ENCODE measurements around the gene C2CD5. TPM values are rescaled to one million over a fixed set of nuclear protein-coding genes. Genes with fewer than 3 reads are reported as not detected.
"Not testable (repeated sequence)": the region's sequence is repeated elsewhere in the genome, so short reads cannot be mapped to it uniquely, and the experiment has no call there.

The C2CD5 gene
- total RNA-seq, 1 donor from 2014 or later, result 49.5 TPM

DNA sequence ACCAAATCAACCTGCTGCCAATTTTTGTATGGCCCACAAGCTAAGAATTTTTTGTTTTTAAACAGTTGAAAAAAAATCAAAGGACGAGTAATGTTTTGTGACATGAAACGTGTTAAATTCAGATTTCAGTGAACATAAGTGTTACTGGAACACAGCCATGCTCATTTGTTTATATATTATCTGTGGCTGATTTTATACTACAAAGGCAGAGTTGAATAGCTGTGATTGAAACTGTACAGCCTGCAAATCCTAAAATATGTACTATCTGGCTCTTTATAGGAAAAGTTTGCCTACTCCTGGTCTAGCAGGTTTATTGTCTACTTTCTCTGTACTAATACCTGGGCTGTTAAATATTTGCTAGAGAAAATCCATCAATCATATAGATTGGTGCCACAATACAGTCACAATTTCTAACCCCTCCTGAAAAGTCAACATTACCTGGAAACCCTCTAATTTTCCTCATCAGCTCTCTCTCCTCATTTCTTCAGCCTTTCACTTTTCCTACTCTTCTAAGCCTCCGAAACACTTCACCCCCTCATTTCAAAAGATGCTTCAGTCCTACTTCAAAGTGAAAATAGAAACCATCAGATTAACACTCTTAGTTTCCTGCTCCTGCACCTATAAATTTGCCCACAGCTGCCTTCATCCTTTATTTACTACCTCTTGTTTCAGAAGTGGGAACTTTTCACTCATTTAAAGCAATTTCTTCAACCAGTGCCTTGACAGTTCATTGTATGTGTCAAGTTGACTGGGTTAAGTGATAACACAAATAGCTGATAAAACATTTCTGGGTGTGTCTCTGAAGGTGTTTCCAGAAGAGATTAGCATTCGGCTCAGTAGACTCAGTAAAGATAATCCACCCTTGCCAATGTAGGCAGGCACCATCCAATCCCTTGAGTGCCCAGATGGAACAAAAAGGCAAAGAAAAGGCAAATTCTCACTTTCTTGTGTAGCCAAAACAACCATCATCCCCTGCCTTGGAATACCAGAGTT lies 18.0 kb upstream of the C2CD5 start:
- DNase-seq (ENCODE audit: extremely low spot score, unreplicated experiment), result no peak
- Mint-ChIP-seq H3K4me3 (peak overlapping the region; percentile 15), H3K36me3 (no peaks in the 10 kb centered on the region), H3K27ac (peak overlapping the region; percentile 44), H3K9me3 (peaks cover 3% of the 10 kb centered on the region), H3K27me3 (no peaks in the 10 kb centered on the region), H3K4me1 (ENCODE audit: unreplicated experiment) (no peaks in the 10 kb centered on the region)
- TF ChIP-seq, protein P1, sequence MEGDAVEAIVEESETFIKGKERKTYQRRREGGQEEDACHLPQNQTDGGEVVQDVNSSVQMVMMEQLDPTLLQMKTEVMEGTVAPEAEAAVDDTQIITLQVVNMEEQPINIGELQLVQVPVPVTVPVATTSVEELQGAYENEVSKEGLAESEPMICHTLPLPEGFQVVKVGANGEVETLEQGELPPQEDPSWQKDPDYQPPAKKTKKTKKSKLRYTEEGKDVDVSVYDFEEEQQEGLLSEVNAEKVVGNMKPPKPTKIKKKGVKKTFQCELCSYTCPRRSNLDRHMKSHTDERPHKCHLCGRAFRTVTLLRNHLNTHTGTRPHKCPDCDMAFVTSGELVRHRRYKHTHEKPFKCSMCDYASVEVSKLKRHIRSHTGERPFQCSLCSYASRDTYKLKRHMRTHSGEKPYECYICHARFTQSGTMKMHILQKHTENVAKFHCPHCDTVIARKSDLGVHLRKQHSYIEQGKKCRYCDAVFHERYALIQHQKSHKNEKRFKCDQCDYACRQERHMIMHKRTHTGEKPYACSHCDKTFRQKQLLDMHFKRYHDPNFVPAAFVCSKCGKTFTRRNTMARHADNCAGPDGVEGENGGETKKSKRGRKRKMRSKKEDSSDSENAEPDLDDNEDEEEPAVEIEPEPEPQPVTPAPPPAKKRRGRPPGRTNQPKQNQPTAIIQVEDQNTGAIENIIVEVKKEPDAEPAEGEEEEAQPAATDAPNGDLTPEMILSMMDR (conservative IDR thresholded peaks at IDR 0.05), result no peak

DNA sequence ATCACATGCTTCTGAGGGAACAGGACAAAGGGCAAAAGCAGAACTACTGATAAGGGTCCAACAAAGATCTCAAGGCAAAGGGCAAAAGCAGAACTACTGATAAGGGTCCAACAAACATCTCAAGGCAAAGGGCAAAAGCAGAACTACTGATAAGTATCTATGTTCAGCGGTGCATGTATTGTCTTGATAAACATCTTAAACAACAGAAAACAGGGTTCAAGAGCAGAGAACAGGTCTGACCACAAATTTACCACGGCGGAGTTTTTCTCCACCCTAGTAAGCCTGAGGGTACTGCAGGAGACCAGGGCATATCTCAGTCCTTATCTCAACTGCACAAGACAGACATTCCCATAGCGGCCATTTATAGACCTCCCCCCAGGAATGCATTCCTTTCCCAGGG lies 10.4 kb upstream of the C2CD5 start:
- not testable (repeated sequence) for DNase-seq (ENCODE audit: extremely low spot score, unreplicated experiment); H3K4me1 Mint-ChIP-seq (ENCODE audit: unreplicated experiment); H3K27me3 Mint-ChIP-seq; H3K4me3 Mint-ChIP-seq; H3K36me3 Mint-ChIP-seq
- H3K9me3 Mint-ChIP-seq, result peaks cover 14% of the 10 kb centered on the region
- H3K27ac Mint-ChIP-seq, result peak overlapping the region; percentile 10

DNA sequence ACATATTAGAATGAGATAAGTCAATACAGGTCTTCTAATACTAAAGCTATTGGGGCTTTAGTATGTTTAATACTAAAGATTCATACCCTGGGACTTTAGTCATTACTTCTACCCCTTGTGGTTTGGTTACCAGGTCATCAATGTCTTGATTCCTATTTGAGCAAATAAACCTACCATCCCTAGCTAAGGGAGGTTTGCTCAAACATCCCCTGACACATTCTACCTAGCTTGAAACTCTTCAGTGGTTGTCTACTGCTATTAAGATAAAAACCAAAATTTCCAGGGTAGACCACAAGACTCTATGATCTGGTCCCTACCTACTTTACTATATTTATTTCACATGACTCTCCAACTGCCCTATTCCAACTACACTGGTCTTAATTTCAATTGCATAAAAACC lies 7.3 kb upstream of the C2CD5 start:
- Mint-ChIP-seq H3K9me3 (peaks cover 10% of the 10 kb centered on the region), H3K4me3 (no peak overlapping the region), H3K27me3 (peaks cover 3% of the 10 kb centered on the region), H3K4me1 (ENCODE audit: unreplicated experiment) (no peaks in the 10 kb centered on the region), H3K36me3 (peaks cover 10% of the 10 kb centered on the region), H3K27ac (no peak overlapping the region)
- DNase-seq (ENCODE audit: extremely low spot score, unreplicated experiment), result no peak
- TF ChIP-seq, protein P1 (conservative IDR thresholded peaks at IDR 0.05), result no peak

DNA sequence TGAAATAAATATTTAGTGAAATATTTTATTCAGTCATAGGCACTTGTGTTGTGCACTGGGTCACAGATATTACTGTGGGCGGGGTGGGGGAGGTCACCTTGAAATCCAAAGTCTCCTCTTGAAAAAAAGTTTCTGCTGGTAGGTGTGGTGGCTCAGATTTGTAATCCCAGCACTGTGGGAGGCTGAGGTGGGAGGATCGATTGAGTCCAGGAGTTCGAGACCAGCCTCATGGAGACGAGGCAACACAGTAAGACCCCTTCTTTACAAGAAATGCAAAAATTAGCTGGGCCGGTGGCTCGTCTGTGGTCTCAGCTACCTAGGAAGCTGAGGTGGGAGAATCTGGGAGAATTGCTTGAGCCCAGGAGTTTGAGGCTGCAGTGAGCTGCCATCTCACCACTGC lies 913 bp upstream of the C2CD5 start:
- H3K27me3 Mint-ChIP-seq, result peaks cover 7% of the 10 kb centered on the region
- peak overlapping the region; percentile 21 for H3K27ac Mint-ChIP-seq
- peaks cover 4% of the 10 kb centered on the region for H3K9me3 Mint-ChIP-seq
- TF ChIP-seq, protein P1 (conservative IDR thresholded peaks at IDR 0.05), result no peak
- peak overlapping the region; percentile 46 for H3K4me3 Mint-ChIP-seq
- DNase-seq (ENCODE audit: extremely low spot score, unreplicated experiment), result no peak
- H3K4me1 Mint-ChIP-seq (ENCODE audit: unreplicated experiment), result peaks cover 10% of the 10 kb centered on the region
- peaks cover 27% of the 10 kb centered on the region for H3K36me3 Mint-ChIP-seq

DNA sequence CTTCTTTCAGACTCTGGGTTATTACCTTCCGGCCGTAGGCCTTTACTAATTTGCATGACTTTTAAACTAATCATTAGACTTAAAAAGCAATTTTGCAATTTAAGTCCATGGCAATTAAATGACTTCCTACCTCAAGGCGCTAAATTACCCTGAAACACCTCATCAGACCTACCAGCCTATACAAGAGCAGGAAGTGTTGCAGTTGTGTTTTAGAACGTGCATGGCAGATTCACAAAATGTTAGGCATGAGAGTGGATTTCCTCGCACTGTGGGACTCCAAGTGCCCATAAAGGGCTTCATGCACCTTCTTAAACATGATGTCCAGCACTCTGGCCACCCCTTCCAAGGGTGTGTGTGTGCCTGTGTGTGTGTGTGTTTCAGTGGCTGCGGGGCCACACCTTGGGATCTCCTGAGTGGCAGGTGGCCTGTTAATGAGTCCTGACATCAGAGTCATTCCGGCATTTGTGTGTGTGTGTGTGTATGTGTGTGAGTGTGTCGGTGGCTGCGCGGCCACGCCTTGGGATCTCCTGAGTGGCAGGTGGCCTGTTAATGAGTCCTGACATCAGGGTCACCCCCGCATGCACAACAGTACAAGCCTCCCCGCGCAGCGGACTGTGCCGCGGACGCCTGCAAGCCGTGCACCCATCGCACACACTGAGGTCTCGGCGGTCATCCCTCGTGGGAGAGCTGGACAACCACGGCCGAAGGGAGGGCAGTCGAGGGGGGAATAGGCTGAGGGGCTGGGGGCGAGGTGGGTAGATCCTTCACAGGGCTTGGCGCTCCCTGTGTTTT lies 900 bp downstream of the C2CD5 start:
- peaks cover 4% of the 10 kb centered on the region for H3K9me3 Mint-ChIP-seq
- TF ChIP-seq, protein P1 (conservative IDR thresholded peaks at IDR 0.05), result no peak
- H3K36me3 Mint-ChIP-seq, result peaks cover 39% of the 10 kb centered on the region
- H3K4me3 Mint-ChIP-seq, result peak overlapping the region; percentile 94
- peaks cover 10% of the 10 kb centered on the region for H3K4me1 Mint-ChIP-seq (ENCODE audit: unreplicated experiment)
- peak overlapping the region; percentile 97 for H3K27ac Mint-ChIP-seq
- peaks cover 7% of the 10 kb centered on the region for H3K27me3 Mint-ChIP-seq
- DNase-seq (ENCODE audit: extremely low spot score, unreplicated experiment), result no peak
